ENCODE data around the gene PITPNC1.
"Not testable (repeated sequence)": the region's sequence is repeated elsewhere in the genome, so short reads cannot be mapped to it uniquely, and the experiment has no call there.

PITPNC1 gene

GRCh38 chr17:67422897-67423296, 45.8 kb downstream of the PITPNC1 start:
- TF ChIP-seq ZFX (IDR thresholded peaks at IDR 0.05; ENCODE audit: borderline replicate concordance) (no peak), CTCF (IDR thresholded peaks at IDR 0.05) (no peak)
- no peak overlapping the region for H3K27ac ChIP-seq

- H3K27ac ChIP-seq = no peak overlapping the region
- TF ChIP-seq CTCF (IDR thresholded peaks at IDR 0.05) = no peak
- no peak for TF ChIP-seq ZFX (IDR thresholded peaks at IDR 0.05; ENCODE audit: borderline replicate concordance)
Observed at GRCh38 chr17:67425571-67426160, 48.6 kb downstream of the PITPNC1 start.

GRCh38 chr17:67427424-67427823, 50.3 kb downstream of the PITPNC1 start:
- TF ChIP-seq CTCF (IDR thresholded peaks at IDR 0.05) (no peak), ZFX (IDR thresholded peaks at IDR 0.05; ENCODE audit: borderline replicate concordance) (no peak)
- no peak overlapping the region for H3K27ac ChIP-seq

GRCh38 chr17:67430515-67430914, 53.4 kb downstream of the PITPNC1 start:
- H3K27ac ChIP-seq = not testable (repeated sequence)

DNA sequence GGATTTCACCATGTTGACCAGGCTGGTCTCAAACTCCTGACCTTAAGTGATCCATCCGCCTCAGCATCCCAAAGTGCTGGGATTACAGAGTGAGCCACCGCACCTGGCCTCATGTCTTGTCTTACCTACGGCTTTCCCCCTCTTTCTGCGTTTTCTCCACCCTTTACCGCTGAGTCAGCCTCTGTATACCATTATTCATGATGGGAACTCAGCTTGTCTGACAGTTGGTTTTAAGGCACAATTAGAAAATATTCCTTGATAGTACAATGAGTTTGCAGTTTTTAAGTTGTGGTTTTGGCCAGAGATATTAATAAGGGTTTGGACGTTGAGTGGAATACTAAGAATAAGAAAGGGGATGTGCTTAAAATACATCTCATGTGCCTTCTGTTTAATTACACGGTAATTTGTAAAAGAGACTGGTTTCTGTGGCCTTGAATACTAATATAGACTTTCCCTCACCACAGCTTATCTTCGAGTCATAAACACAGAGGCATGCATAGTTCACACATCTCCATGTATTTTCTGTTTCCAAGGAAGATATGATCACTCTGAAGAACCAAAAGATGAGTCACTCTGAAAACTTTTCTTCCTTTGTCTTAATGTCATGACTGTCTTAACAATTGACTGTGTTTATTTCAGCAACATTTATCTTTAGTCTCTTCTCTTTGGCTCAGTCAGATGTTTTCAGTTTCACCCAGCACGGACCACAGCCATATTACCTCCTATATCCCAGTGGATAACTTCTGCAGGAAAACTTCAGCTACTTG, 54.4 kb downstream of the PITPNC1 start:
- H3K27ac ChIP-seq = no peak overlapping the region
- no peak for TF ChIP-seq ZFX (IDR thresholded peaks at IDR 0.05; ENCODE audit: borderline replicate concordance)
- no peak for TF ChIP-seq CTCF (IDR thresholded peaks at IDR 0.05)

- TF ChIP-seq ZFX (IDR thresholded peaks at IDR 0.05; ENCODE audit: borderline replicate concordance) (no peak), CTCF (IDR thresholded peaks at IDR 0.05) (no peak)
- no peak overlapping the region for H3K27ac ChIP-seq
Observed at GRCh38 chr17:67433248-67433924, 56.3 kb downstream of the PITPNC1 start.

GRCh38 chr17:67434061-67434525, 57.0 kb downstream of the PITPNC1 start:
- H3K27ac ChIP-seq = no peak overlapping the region
- TF ChIP-seq CTCF (IDR thresholded peaks at IDR 0.05) (no peak), ZFX (IDR thresholded peaks at IDR 0.05; ENCODE audit: borderline replicate concordance) (no peak)
